GM20000 (cell line): Measurements from ENCODE around the gene CLDN22.

Experiments
- DNase-seq: peaks from one replicate; pipeline ENCODE4 v3.0.0; 2012; ENCODE audit warnings: low spot score
- TF ChIP-seq, protein P1 (sequence below): IDR thresholded peaks from 2 replicates; pipeline ENCODE4 v1.5.1; 2012; ENCODE audit warnings: mild to moderate bottlenecking, control low read depth; ENCODE audit errors: extremely low read depth, missing control alignments

The CLDN22 gene

GRCh38 chr4:183304067-183304466, 16.0 kb downstream of the CLDN22 start:
- no peak for DNase-seq
- TF ChIP-seq, protein P1, sequence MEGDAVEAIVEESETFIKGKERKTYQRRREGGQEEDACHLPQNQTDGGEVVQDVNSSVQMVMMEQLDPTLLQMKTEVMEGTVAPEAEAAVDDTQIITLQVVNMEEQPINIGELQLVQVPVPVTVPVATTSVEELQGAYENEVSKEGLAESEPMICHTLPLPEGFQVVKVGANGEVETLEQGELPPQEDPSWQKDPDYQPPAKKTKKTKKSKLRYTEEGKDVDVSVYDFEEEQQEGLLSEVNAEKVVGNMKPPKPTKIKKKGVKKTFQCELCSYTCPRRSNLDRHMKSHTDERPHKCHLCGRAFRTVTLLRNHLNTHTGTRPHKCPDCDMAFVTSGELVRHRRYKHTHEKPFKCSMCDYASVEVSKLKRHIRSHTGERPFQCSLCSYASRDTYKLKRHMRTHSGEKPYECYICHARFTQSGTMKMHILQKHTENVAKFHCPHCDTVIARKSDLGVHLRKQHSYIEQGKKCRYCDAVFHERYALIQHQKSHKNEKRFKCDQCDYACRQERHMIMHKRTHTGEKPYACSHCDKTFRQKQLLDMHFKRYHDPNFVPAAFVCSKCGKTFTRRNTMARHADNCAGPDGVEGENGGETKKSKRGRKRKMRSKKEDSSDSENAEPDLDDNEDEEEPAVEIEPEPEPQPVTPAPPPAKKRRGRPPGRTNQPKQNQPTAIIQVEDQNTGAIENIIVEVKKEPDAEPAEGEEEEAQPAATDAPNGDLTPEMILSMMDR = no peak

- DNase-seq = no peak
- TF ChIP-seq, protein P1 = no peak
These were observed 16.8 kb downstream of the CLDN22 start for GRCh38 chr4:183303301-183303700.

DNA sequence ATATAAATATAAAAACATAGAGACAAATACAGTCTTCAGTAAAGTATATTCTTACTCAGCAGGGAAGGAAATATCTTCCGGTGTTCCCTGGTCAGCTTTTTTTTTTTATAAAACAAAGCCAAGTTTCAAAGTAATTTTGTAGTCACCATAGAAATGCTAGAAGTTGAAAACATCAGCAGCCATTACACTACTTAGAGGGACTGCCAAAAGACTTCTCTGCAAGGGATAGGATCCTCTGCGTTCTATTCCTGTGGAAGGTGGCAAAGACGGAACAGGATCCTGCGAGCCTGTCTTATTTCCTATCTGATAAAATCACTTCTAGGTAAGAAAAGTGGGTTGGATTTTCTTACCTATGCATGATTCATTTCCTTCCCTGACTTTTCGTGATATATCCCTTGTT, 19.4 kb downstream of the CLDN22 start:
- TF ChIP-seq, protein P1 = no peak
- no peak for DNase-seq

DNA sequence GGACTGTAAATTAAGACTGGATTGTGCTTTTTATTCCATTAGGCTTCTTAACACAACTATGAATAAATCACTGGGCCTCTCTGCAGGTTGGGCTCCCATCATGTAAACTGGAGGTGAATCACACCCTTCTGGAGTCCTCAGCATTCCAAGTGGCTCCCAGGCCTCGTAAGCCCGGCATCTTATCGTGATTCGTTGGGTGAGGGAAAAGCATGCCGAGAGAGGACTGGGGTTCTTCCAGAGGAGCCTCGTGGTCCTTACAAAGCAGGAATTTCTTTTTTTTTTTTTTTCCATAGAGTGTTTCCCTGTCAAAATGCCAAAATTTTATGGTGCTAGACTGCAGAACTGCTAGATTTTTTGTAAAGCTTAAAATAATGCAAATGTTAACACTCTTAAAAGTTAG, 20.0 kb downstream of the CLDN22 start:
- TF ChIP-seq, protein P1 = no peak
- no peak for DNase-seq

DNA sequence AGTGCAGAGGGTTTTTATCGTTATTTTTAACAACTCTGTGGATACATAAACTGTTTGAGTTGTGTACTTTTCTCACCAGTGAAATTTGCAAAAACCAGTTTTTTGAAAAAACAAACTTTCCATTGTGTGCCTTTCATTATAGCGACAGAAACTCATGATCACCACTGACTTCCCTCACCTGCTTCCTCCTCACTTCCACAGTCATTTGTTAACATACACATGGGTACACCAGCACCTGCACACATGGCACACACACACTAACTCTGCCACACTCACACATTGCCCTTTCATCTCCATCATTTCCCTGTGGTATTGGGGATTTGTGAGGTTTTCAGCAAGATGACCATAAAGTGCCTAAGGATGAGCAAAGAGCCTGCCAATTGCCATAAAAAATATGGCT, 20.6 kb downstream of the CLDN22 start:
- TF ChIP-seq, protein P1 = no peak
- no peak for DNase-seq

- TF ChIP-seq, protein P1 = no peak
- no peak for DNase-seq
These were observed 22.4 kb downstream of the CLDN22 start for GRCh38 chr4:183297675-183298074.

DNA sequence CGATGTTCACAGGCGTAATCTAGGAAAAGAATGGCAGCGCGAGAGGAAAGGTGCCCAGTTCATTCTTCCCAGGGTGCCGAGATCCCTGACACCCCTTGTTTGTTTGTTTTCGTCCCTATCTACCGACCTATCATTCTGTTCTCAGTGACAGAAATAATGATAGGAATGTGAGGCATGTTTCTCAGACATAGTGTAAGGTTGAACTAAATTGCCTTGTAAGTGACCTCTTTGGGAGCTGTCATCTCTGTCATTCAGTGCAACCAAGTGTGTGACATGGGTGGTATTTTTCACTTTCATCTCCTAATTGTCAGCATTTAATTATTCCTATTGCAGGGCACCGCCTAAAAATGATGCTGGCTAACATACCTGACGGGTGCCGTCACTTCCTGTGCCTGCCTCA, 24.4 kb downstream of the CLDN22 start:
- no peak for DNase-seq

More for the DNA sequence above, 24.4 kb downstream of the CLDN22 start:
- TF ChIP-seq, protein P1 = no peak
